Measurements from ENCODE around the gene HUS1.

HUS1 gene

DNA sequence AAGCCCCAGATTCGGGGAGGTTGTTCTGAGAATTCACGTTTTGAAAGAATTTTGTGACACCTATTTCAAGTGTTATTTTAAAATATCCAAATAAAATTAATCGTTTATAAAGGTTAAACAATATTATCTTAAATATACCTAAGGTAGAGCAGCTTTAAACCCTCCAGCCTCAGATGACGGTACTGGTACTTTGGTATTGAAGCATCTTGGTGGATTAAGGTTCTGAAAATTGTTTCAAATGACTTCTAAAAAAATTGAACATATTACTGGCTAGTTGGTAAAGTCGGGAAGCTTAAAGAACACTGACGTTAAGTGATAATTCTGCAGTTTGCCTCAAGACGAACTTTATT is 392 bp upstream of the HUS1 start:
- DNase-seq (ENCODE audit: low read depth), result no peak

DNA sequence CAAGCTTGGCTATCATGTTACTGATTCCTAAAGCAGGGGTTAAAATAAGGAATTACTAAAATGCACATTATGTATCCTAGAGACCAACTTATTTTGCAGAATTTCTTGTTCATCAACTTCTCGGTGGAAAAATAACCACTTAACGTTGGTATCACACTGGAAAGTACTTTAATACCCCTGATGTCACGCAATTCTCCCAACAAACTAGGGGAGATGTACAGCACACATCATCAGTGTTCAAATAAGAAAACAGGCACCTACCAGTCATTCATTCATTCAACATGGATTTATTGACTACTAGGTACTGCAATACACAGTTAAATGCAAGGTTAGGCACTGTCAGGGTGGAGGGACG is 648 bp downstream of the HUS1 start:
- no peak for DNase-seq (ENCODE audit: low read depth)

DNA sequence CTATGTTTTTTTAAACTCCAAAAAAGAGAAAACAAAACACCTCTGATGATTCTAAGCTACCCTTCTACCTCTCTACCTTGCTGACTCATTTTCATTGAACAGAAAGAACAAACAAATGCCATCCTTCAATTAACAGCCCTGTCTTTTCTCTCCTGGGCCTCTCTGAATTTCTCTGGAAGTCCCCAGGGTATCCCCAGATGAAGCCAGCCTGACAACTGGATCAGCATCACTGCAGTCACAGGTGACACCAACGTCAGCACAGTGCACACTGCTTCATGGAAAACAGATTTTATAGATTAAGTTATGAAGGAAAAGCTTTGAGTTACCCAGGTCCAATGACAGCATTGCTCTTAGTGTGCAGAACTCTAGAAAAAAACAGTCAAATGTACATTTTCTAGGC is 5.7 kb downstream of the HUS1 start:
- no peak for DNase-seq (ENCODE audit: low read depth)

DNA sequence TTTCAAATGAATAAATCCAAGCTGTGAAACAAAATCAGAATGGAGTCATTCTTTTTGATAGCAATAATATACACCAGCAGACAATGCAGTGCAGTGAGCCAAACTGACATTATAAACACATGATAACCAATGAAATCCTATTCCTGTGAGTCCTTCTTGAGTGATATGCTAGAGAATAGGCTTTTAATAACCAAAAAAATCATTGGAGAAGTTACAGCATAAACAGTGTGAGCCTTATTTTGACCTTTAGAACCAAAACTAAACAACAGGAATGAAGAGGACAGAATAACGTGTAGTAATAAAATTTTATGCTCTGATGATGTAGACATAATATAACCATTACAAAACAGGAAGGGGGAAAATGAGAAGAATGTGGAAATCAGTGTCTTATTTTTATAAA is 8.7 kb downstream of the HUS1 start:
- no peak for DNase-seq (ENCODE audit: low read depth)

DNA sequence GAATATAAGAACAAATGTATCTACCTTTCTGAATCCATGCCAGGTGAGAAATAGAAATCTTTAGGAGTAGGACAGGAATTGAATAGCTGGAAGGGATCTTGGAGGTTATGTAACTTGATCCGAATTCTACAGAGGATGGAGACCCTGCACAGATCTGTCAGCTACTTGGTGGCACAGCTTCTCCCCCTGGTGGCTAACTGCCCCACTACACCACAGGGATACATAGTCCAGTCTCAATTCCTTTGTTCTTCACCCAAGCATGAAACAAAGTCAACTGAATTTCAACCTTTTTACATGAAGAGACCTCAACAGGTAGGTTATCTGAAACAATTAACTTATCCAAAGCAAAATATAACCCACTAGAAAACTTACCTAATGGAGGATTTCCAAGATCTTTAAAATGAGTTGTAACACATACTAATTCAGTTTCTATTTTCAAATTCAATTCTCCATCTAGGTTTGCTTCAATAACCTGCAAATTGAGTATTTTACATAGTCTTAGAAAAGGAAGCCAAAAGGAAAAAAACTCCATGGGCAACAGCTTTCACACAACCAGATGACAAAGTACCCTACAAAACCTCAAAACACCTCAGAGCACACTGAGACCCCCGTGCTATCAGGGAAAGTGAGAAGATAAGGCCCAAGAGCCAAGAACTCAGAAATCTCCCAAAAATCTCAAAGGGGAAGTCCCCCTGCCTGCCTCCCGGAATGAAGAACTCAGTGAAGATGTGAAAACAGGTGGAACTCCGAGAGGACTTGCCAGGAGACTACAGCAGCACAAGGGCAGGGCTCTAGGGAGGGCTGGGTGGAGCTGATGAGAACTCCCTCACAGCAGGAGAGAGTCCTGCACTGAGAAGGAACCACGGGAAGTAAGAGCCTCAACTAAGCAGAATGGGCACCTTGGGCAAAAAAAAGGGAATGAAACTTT is 10.3 kb downstream of the HUS1 start:
- no peak for DNase-seq (ENCODE audit: low read depth)

DNA sequence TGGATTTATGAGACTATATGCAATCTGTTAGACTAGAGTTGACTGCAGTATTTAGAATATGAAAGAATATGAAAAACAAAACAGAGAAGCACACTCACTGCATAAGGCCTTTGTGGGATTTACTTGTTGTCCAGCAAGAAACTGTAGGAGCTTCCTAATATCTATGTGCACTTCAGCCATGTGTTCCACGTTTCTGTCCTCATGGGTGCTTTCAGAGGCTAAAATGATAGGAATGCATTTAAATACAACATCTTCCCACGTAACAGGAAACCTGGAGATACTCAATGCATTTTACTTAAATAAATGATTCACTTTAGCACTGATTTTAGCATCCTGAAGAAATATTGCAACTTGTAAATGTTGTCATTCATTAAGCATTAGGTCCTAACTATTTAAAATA is 11.7 kb downstream of the HUS1 start:
- DNase-seq (ENCODE audit: low read depth), result no peak

DNA sequence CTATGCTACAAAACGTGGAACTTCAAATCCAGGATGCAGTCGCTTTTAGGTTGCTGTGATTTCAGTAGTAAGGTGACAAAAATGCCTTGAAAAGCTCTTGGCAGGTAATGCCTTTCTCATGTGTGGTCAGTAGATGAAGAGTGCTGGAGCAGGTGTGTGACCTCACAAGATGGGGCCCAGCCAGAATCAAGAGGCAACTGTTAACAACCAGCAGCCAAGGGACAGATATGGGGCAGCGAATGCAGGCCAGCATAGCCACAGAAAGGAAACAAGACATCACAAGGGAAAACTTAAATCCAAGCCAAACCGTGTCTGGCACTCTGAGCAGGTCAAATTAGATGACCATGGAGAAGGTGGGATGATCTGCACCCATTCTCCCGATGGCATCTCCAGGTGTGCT is 12.3 kb downstream of the HUS1 start:
- no peak for DNase-seq (ENCODE audit: low read depth)

DNA sequence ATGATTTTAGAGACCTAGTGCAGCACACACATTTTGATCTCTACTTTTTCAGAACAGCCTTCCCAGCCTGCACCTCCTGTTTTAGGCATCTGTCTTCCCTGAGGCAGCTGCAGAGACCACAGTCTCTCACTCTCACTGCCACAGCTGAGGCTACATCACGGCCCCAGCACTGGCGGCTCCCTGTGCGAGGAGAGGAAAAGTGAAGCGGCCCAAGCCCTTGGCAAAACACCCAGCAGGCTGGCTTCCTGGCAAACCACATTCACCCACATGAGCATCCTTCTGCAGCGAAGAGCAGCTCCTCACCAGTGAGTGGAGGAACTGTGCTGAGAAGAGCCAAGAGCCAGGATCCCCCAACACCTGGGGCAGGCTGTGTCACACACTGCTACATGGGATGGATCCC is 14.0 kb downstream of the HUS1 start:
- DNase-seq (ENCODE audit: low read depth), result no peak

DNA sequence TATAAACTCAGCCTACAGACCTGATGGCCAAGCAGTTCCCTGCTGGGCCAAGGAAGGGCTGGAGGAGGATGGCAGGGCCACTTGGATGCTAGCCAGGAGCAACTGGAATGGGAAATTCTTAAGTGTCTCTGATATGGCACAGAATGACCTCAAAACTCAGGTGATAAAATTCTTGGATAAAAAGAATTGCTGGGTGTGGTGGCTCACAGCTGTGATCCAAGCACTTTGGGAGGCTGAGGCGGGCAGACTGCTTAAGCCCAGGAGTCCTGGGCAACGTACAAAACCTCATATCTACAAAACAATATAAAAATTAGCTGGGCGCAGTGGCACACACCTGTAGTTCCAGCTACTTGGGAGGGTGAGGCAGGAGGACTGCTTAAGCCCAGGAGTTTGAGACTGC is 17.2 kb downstream of the HUS1 start:
- DNase-seq (ENCODE audit: low read depth), result no peak

DNA sequence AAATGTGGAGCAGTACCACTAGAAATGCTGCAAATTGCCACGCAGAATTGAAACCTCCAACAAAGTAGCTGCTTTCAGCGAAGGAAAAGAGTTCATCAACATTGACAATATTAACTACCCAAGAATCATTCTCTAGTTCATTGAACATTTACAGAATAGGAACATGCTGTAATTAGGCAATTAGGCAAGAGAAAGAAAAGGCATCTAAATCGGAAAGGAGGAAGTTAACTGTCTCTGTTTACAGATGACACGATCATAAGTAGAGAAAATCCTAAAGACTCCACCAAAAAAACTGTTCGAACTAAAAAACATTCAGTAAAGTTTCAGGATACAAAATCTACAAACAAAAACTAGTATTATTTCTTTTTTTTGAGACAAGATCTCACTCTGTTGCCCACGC is 22.3 kb downstream of the HUS1 start:
- DNase-seq (ENCODE audit: low read depth), result no peak

DNA sequence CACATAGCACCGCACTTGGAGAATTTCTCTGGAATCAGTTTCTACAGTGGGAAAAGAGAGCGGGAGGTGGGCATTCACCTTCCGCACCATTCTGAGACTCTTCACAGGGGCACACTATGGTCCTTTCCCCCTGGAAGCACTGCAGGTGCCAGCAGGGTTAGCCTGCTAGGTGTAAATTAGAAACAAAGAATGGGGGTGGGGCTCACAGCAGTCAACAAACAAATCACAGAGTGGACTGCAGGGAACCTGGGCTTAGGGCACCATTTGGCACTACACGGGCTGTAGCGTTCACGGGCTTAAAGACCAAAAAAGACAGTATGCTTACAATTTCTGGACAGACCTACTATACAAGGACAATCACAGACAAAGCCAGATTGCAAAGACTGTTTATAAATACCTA is 23.2 kb downstream of the HUS1 start:
- no peak for DNase-seq (ENCODE audit: low read depth)

DNA sequence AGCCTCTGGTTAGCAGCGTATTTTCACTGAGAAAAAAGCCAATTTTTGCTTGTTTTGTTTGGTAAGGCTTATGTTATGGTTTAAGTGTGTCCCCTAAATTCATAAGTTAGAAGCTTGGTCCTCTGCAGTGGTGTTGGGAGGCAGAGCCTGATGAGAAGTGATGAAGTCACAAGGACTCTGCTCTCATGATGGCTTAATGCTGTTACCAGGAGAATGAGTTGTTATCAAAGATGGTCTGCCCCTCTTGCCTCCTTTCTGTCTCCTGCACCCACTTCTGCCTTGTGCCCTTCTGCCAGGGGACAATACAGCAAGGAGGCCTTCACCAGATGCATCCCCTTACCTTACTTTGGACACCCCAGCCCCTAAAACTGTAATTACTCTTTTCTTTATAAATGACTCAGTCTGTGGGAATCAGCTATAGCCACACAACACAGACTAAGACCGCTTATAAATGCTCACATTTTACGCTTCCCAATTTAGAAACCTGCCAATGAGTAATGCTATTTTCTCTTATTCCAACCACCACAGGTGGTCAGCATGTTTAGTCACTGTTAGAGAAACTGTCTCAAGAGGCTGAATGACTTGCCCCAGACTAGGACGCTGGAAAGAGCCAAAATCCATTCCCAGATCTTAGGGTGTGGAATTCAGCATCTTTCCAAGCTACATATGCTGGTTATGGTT is 25.0 kb downstream of the HUS1 start:
- DNase-seq (ENCODE audit: low read depth), result no peak

DNA sequence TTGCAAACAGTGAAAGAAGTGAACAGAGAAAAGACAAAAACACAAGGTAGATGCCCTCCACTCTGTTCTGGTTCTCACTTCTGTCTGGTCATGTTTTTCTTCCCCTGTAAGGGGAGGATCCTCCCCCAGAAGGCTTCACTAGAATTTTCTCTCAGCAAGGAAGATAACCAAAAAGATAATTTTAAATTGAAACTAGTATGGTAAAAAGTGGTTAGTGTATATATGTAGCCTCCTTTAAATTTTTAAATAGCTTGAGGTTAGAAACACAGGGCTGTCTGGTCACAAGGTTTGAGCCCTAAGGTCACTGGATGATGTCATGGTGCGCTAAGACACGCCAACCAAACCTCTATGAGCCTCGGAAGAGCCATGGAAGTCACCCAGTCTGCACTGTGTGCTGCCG is 25.6 kb downstream of the HUS1 start:
- DNase-seq (ENCODE audit: low read depth), result no peak

DNA sequence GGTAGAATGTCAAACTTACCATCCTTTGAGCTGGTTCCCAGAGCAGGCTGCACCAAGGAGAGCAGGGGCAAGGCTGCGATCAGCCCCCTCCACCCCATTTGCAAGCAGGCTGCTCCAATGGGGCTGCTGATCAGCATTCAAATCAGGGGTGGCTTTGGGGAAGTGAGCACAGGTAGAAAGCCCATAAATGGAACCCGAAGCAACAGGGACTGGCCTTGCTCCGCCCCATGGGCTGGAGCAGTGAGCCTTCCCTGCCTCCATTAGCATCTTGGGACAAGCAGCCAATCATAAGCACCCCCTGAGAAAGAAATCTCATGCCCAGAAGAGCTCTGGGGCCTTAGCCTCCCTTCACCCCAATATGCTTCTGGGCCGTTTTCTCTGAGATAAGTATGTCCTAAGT is 27.2 kb downstream of the HUS1 start:
- DNase-seq (ENCODE audit: low read depth), result no peak

DNA sequence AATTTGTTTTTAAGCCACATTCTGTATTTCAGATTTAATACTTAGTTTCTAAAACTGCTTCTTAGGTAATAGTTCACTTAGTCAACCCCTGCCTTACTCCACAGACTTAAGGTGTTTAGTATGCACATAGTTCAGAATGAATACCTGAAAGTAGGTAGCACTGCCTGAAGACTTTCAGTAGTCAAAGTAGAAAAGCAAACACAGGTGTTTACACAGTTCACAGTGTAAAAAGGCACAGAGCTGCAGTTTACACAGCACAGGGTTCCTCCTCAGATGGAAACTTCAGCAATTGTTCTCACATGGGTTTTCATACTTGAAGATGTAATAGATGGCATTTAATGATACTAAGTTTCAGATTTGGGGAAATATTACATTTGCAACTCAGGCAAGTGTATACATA is 28.0 kb downstream of the HUS1 start:
- no peak for DNase-seq (ENCODE audit: low read depth)

DNA sequence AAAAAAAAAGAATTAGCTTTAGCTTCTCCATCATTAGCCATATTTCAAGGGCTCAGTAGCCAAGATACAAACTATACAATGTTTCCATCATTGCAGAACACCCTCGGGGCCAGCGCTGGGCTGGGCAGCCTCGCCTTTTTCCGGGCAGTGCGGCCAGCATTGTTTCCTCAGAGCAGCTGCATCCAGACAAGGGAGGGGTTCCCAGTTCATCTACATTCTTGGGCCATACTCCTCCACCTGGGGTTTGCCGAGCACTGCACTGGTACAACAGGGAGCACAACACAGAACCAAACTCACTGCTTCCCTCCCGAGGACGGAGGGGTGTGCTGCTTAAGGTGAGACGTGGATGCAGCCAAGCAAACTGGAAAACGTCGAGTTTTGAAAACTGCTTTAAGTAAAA is 28.7 kb downstream of the HUS1 start:
- no peak for DNase-seq (ENCODE audit: low read depth)

DNA sequence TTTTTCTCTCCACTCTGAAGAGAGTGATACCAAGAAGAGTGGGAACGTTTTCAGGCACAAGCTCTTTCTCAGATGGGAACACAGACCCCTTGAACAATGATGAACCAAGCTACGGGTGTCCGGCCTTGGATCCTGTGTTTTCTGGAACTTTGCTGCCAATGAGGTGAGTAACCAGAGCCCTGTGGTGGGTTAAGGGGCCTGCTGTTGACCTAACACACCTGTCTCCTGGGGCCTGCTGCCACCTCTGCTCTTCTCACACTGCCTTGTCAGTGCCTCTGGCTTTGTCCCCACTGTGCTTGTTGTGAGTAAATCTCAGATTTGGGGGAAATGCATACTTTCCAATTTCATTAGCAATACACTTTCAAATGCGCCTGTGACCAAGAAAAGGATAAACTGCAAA is 29.7 kb downstream of the HUS1 start:
- DNase-seq (ENCODE audit: low read depth), result no peak

DNA sequence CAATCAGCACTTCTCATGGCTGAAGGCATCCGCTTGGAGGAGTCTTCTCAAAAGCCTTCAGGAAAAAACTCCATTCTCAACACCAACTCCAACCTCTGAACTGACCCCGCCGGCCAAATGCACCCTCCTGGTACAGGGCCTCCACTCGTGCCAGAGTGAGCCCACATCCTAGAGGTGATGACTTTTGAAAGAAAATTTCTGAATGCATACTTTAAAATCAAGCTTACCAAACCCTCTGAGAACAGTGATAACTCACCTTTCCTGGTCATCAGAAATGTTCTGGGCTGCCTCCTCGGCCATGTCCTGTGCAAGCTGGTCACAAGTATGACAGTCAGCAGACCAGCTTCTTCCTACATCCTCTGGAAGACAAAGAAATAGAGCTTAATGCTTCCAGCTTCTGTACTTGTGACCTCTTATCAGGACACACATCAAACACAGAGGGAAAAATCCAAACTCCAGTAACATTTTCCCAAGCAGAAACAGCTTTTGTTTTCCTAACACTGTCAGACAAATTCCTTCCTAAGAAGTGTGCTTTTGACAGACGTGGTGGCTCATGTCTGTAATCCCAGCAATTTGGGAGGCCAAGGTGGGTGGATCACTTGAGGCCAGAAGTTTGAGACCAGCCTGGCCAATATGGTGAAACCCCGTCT is 31.1 kb downstream of the HUS1 start, which contains the start of gene PKD1L1:
Gene PKD1L1, minus strand, starts transcription at position 326 of the 650 bp plus-strand sequence. Its CDS starts 26 bp downstream, at position 300.
- no peak for DNase-seq (ENCODE audit: low read depth)

DNA sequence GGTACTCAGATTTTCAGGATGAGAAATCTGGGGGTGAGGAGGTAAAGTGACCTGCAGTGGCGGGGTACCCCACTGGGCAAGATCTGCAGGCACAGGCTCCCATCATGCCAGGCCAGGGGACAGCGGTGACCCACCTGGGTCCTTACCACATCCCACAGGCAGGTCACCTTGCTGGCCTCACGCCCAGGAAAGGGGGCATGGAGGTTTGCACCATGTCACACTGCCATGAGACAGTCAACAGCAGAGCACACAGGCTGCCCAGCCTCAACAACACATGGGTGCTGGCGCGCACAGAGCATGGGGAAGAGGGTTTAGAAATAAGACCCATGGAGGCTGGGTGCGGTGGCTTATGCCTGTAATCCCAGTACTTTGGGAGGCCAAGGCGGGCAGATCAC is 32.1 kb downstream of the HUS1 start:
- no peak for DNase-seq (ENCODE audit: low read depth)

DNA sequence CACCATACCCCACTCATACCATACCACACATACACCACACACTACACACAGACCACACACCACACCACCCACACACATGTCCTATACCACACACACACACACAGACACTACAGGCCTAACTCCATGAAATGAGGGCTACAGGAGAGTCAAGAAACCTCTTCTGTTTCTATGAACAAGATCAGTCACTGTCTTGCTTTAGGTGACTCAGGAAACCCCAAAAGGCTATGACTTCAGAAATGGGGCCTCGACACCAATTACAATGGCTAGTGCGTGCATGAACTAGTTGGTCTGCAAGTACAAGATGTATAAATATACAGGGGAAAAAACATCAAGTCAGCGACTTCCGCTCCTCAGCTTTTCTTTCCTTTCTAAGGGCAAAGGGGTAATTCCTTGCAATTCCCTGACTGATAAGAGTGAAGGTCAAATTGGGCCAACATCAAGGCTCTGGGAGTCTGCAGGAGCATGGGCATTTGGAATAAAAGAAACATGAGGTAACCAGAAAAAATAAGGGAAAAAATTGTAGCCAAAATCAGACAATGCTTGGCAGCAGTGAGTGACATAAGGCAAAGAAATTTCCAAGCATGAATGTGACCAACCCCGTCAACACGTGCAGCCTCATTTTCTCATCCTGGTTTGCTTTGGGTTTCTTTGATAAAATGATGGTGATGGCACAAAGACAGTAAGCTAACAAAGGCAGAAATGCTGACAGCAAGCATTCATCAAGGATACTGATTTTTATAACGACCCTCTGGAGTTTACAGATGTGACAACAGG is 32.6 kb downstream of the HUS1 start:
- DNase-seq (ENCODE audit: low read depth), result no peak

DNA sequence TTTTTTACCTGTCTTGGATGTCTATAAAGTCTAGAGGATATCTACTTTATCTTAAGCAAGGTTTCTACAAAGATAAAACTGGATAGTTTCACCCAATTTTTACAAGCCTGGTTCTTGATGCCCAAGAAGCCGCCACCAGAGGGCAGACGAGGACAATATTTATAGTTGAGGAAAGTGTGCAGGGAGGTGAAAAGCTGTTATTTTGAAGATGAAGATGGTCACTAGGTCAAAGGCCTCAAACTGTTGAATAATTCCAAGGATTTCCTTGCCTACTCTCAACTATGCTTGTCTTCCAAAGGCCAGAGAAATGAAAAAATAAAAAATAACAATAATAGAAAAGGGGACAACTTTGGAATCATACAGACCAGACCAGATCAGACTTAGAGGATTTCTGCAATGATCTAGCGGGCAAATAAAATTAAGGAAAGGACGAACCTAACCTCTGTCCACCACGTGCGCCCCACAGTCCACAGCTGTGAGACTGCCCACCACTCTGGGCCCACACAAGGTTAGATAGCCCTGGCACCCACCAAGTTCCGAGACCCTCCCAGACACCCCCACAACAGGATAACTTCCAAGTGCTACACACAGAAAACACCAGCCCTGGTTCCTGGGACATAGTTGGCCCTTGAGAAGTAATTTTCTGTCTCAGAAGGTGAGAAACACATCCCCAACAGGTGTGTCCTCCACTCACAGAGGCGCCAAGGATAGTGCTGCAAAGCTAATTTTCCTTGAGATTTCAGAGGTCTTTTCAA is 34.0 kb downstream of the HUS1 start:
- DNase-seq (ENCODE audit: low read depth), result peak; percentile 11
